ENCODE data around the gene STRAP.
"Not testable (repeated sequence)": the region's sequence is repeated elsewhere in the genome, so short reads cannot be mapped to it uniquely, and the experiment has no call there.

Gene STRAP

GRCh38 chr12:15863984-15864383, 18.2 kb upstream of the STRAP start:
- TF ChIP-seq CTCF (IDR thresholded peaks at IDR 0.05; ENCODE audit: insufficient read depth, low read length, poor library complexity, severe bottlenecking): no peak
- no peak for TF ChIP-seq EZH2phosphoT487 (conservative IDR thresholded peaks at IDR 0.05; ENCODE audit: low read length)
- no peak overlapping the region for H2AFZ ChIP-seq (ENCODE audit: low read depth, low read length, severe bottlenecking)
- peak overlapping the region; percentile 10 for H3K4me2 ChIP-seq (ENCODE audit: low read depth, low read length, poor library complexity, severe bottlenecking)

GRCh38 chr12:15868186-15868585, 14.0 kb upstream of the STRAP start:
- Histone ChIP-seq H3K36me3 (ENCODE audit: low read length) (no peaks in the 10 kb centered on the region), H3K9ac (ENCODE audit: low read length) (no peak overlapping the region), H3F3A (ENCODE audit: insufficient read depth) (no peaks in the 10 kb centered on the region), H2AFZ (ENCODE audit: low read depth, low read length, severe bottlenecking) (no peak overlapping the region), H3K9me2 (replicated peaks; ENCODE audit: insufficient read depth, low read length) (no peaks in the 10 kb centered on the region), H3K79me2 (ENCODE audit: insufficient read depth, low read length) (no peaks in the 10 kb centered on the region), H3K27me3 (ENCODE audit: low read length) (no peaks in the 10 kb centered on the region), H3K4me3 (ENCODE audit: insufficient read depth, low read length, poor library complexity, severe bottlenecking) (no peak overlapping the region), H3K27ac (ENCODE audit: low read depth, low read length) (no peak overlapping the region), H3K4me2 (ENCODE audit: low read depth, low read length, poor library complexity, severe bottlenecking) (no peak overlapping the region), H3K9me3 (ENCODE audit: insufficient read depth, low read length) (no peaks in the 10 kb centered on the region), H4K20me1 (ENCODE audit: low read depth, low read length) (no peaks in the 10 kb centered on the region)
- TF ChIP-seq EZH2phosphoT487 (conservative IDR thresholded peaks at IDR 0.05; ENCODE audit: low read length) (no peak), CTCF (IDR thresholded peaks at IDR 0.05; ENCODE audit: insufficient read depth, low read length, poor library complexity, severe bottlenecking) (no peak)

More at GRCh38 chr12:15863984-15864383, 18.2 kb upstream of the STRAP start:
- no peak overlapping the region for H3K4me3 ChIP-seq (ENCODE audit: insufficient read depth, low read length, poor library complexity, severe bottlenecking)
- H3K79me2 ChIP-seq (ENCODE audit: insufficient read depth, low read length): no peaks in the 10 kb centered on the region
- no peaks in the 10 kb centered on the region for H4K20me1 ChIP-seq (ENCODE audit: low read depth, low read length)
- no peaks in the 10 kb centered on the region for H3K27me3 ChIP-seq (ENCODE audit: low read length)
- no peak overlapping the region for H3K27ac ChIP-seq (ENCODE audit: low read depth, low read length)
- H3K9me2 ChIP-seq (replicated peaks; ENCODE audit: insufficient read depth, low read length): no peaks in the 10 kb centered on the region
- H3K9me3 ChIP-seq (ENCODE audit: insufficient read depth, low read length): no peaks in the 10 kb centered on the region
- H3K9ac ChIP-seq (ENCODE audit: low read length): no peak overlapping the region
- no peaks in the 10 kb centered on the region for H3K36me3 ChIP-seq (ENCODE audit: low read length)
- no peaks in the 10 kb centered on the region for H3F3A ChIP-seq (ENCODE audit: insufficient read depth)

GRCh38 chr12:15873556-15873955, 8.6 kb upstream of the STRAP start:
- Histone ChIP-seq H3K4me3 (ENCODE audit: insufficient read depth, low read length, poor library complexity, severe bottlenecking) (no peak overlapping the region), H3K9me3 (ENCODE audit: insufficient read depth, low read length) (no peaks in the 10 kb centered on the region), H3K79me2 (ENCODE audit: insufficient read depth, low read length) (no peaks in the 10 kb centered on the region), H3K27ac (ENCODE audit: low read depth, low read length) (no peak overlapping the region), H4K20me1 (ENCODE audit: low read depth, low read length) (no peaks in the 10 kb centered on the region), H3K36me3 (ENCODE audit: low read length) (no peaks in the 10 kb centered on the region), H3K4me2 (ENCODE audit: low read depth, low read length, poor library complexity, severe bottlenecking) (no peak overlapping the region), H2AFZ (ENCODE audit: low read depth, low read length, severe bottlenecking) (no peak overlapping the region), H3K9me2 (replicated peaks; ENCODE audit: insufficient read depth, low read length) (no peaks in the 10 kb centered on the region), H3K27me3 (ENCODE audit: low read length) (no peaks in the 10 kb centered on the region), H3K9ac (ENCODE audit: low read length) (no peak overlapping the region), H3F3A (ENCODE audit: insufficient read depth) (no peaks in the 10 kb centered on the region)
- TF ChIP-seq EZH2phosphoT487 (conservative IDR thresholded peaks at IDR 0.05; ENCODE audit: low read length) (no peak), CTCF (IDR thresholded peaks at IDR 0.05; ENCODE audit: insufficient read depth, low read length, poor library complexity, severe bottlenecking) (no peak)

GRCh38 chr12:15874556-15875145, 7.5 kb upstream of the STRAP start:
- H3K27me3 ChIP-seq (ENCODE audit: low read length); H3K9me2 ChIP-seq (replicated peaks; ENCODE audit: insufficient read depth, low read length): not testable (repeated sequence)

More at GRCh38 chr12:15874556-15875145, 7.5 kb upstream of the STRAP start:
- not testable (repeated sequence) for H3K79me2 ChIP-seq (ENCODE audit: insufficient read depth, low read length); H3K36me3 ChIP-seq (ENCODE audit: low read length); H3K4me2 ChIP-seq (ENCODE audit: low read depth, low read length, poor library complexity, severe bottlenecking); H3K27ac ChIP-seq (ENCODE audit: low read depth, low read length); H2AFZ ChIP-seq (ENCODE audit: low read depth, low read length, severe bottlenecking); H3K9me3 ChIP-seq (ENCODE audit: insufficient read depth, low read length); H3F3A ChIP-seq (ENCODE audit: insufficient read depth); H3K9ac ChIP-seq (ENCODE audit: low read length); H4K20me1 ChIP-seq (ENCODE audit: low read depth, low read length); H3K4me3 ChIP-seq (ENCODE audit: insufficient read depth, low read length, poor library complexity, severe bottlenecking)
